WTC11 (cell line): ENCODE results near the gene UBXN10.

Source experiments
- CREB1 ChIP-seq: sonication (generic); formaldehyde crosslinking; IDR thresholded peaks from 2 replicates; pipeline ENCODE4 v1.8.0; 2023; ENCODE audit warnings: mild to moderate bottlenecking, missing genetic modification reagents
- CREM ChIP-seq: sonication (generic); formaldehyde crosslinking; IDR thresholded peaks from 2 replicates; pipeline ENCODE4 v1.8.1; 2022; ENCODE audit warnings: mild to moderate bottlenecking, missing genetic modification reagents, moderate library complexity
- GABPB1 ChIP-seq: sonication (generic); formaldehyde crosslinking; IDR thresholded peaks from 2 replicates; pipeline ENCODE4 v1.8.1; 2023; ENCODE audit warnings: mild to moderate bottlenecking, missing genetic modification reagents
- MXD4 ChIP-seq: fragments of 250-450 bp; sonication (Bioruptor Pico); IDR thresholded peaks from 2 replicates; pipeline ENCODE4 v1.8.0; 2021; ENCODE audit warnings: mild to moderate bottlenecking, moderate library complexity, borderline replicate concordance
- NFATC4 ChIP-seq: fragments of 250-450 bp; sonication (Bioruptor Pico); IDR thresholded peaks from 2 replicates; pipeline ENCODE4 v1.9.0; 2021; ENCODE audit warnings: mild to moderate bottlenecking
- NR1H2 ChIP-seq: sonication (generic); formaldehyde crosslinking; IDR thresholded peaks from 2 replicates; pipeline ENCODE4 v1.9.0; 2021; ENCODE audit warnings: mild to moderate bottlenecking, moderate library complexity, missing genetic modification reagents
- NR3C1 ChIP-seq: sonication (generic); formaldehyde crosslinking; conservative IDR thresholded peaks from 2 replicates; pipeline ENCODE4 v1.8.1; 2023; ENCODE audit warnings: low read depth, mild to moderate bottlenecking, missing genetic modification reagents
- SMAD3 ChIP-seq: sonication (generic); formaldehyde crosslinking; IDR thresholded peaks from 2 replicates; pipeline ENCODE4 v1.8.0; 2022; ENCODE audit warnings: missing genetic modification reagents, mild to moderate bottlenecking, borderline replicate concordance
- SOX15 ChIP-seq: fragments of 250-450 bp; sonication (Bioruptor Pico); IDR thresholded peaks from 2 replicates; pipeline ENCODE4 v1.9.0; 2021; ENCODE audit warnings: mild to moderate bottlenecking
- ZBTB21 ChIP-seq: sonication (generic); formaldehyde crosslinking; IDR thresholded peaks from 2 replicates; pipeline ENCODE4 v1.8.1; 2023; ENCODE audit warnings: mild to moderate bottlenecking, missing genetic modification reagents, borderline replicate concordance
- TF ChIP-seq, protein P1 (sequence below): fragments of 200-600 bp; IDR thresholded peaks from 2 replicates; pipeline ENCODE4 v1.8.0; 2022; ENCODE audit warnings: antibody characterized with exemption
- TF ChIP-seq, protein P2 (sequence below): sonication (generic); formaldehyde crosslinking; IDR thresholded peaks from 2 replicates; pipeline ENCODE4 v1.8.0; 2022; ENCODE audit warnings: mild to moderate bottlenecking, missing genetic modification reagents
- TF ChIP-seq, protein P3 (sequence below): sonication (generic); formaldehyde crosslinking; IDR thresholded peaks from 2 replicates; pipeline ENCODE4 v1.8.1; 2023; ENCODE audit warnings: mild to moderate bottlenecking, missing genetic modification reagents, moderate library complexity

DNA sequence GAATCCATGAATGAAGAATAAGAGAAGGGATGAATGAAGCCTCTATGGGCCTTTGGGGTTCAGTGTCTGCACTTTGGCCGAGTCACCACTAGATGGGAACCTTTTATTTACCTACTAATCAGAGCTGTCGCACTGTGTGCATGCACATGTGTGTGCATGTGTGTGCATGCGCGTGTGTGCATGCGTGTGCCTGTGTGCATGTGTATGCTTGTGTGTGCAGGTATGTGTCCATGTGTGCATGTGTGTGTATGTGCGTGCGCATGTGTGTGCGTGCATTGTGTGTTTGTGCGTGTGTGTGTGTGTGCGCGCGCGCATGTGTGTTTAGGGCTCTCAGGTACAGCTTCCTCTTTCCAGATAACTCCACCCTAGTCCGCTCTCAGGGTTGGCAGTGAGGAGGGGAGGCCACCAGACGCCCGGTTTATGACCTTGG is 20.4 kb upstream of the UBXN10 start:
- TF ChIP-seq GABPB1 (CRISPR knock-in tag) = no peak
- TF ChIP-seq CREM (CRISPR knock-in tag) = no peak
- TF ChIP-seq, protein P1, sequence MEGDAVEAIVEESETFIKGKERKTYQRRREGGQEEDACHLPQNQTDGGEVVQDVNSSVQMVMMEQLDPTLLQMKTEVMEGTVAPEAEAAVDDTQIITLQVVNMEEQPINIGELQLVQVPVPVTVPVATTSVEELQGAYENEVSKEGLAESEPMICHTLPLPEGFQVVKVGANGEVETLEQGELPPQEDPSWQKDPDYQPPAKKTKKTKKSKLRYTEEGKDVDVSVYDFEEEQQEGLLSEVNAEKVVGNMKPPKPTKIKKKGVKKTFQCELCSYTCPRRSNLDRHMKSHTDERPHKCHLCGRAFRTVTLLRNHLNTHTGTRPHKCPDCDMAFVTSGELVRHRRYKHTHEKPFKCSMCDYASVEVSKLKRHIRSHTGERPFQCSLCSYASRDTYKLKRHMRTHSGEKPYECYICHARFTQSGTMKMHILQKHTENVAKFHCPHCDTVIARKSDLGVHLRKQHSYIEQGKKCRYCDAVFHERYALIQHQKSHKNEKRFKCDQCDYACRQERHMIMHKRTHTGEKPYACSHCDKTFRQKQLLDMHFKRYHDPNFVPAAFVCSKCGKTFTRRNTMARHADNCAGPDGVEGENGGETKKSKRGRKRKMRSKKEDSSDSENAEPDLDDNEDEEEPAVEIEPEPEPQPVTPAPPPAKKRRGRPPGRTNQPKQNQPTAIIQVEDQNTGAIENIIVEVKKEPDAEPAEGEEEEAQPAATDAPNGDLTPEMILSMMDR = peak; percentile 34; the same call in 1 of the 2 replicates
- TF ChIP-seq MXD4 (CRISPR knock-in tag) = no peak
- no peak for TF ChIP-seq NR1H2 (CRISPR knock-in tag)
- no peak for TF ChIP-seq CREB1
- TF ChIP-seq, protein P2, sequence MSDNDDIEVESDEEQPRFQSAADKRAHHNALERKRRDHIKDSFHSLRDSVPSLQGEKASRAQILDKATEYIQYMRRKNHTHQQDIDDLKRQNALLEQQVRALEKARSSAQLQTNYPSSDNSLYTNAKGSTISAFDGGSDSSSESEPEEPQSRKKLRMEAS (CRISPR knock-in tag) = no peak
- TF ChIP-seq, protein P3, sequence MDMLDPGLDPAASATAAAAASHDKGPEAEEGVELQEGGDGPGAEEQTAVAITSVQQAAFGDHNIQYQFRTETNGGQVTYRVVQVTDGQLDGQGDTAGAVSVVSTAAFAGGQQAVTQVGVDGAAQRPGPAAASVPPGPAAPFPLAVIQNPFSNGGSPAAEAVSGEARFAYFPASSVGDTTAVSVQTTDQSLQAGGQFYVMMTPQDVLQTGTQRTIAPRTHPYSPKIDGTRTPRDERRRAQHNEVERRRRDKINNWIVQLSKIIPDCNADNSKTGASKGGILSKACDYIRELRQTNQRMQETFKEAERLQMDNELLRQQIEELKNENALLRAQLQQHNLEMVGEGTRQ (CRISPR knock-in tag) = no peak
- no peak for TF ChIP-seq NFATC4 (CRISPR knock-in tag)
- no peak for TF ChIP-seq ZBTB21 (CRISPR knock-in tag)
- TF ChIP-seq NR3C1 (CRISPR knock-in tag) = no peak
- TF ChIP-seq SMAD3 (CRISPR knock-in tag) = no peak
- TF ChIP-seq SOX15 (CRISPR knock-in tag) = no peak
